HG03469 (cell line): ENCODE data around the gene SMIM7.
"Not testable (repeated sequence)": the region's sequence is repeated elsewhere in the genome, so short reads cannot be mapped to it uniquely, and the experiment has no call there.

Experiments
- ATAC-seq: cut with Tn5 transposase; IDR thresholded peaks from one replicate; pipeline ENCODE4 v1.9.1; 2021; ENCODE audit warnings: mild to moderate bottlenecking, moderate library complexity, moderate number of reproducible peaks; ENCODE audit not compliant: unreplicated experiment

SMIM7 gene

GRCh38 chr19:16655727-16656126 is 4.2 kb downstream of the SMIM7 start:
- ATAC-seq: no peak

- no peak for ATAC-seq
Measured at GRCh38 chr19:16654627-16655026, 5.3 kb downstream of the SMIM7 start.

DNA sequence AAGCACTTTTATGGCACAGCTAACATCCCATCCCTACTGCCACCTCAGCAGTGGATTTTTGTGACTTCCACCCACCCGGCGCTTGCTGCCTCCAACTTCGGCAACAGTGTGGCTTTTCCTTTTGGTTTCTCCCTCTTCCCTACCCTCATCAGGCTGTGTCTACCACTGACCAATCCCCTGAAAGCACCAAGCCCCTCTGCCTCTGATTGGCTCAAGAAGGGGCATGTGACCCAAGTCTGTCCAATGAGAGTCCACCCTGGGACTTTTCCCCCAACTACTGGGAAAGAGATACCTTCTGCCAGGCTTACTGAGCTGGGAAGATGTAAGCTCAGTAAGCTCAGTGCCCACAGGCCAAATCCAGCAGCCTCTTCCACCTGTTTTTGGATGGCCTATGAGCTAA is 5.8 kb downstream of the SMIM7 start:
- ATAC-seq: no peak

GRCh38 chr19:16652854-16653253 is 7.1 kb downstream of the SMIM7 start:
- no peak for ATAC-seq

GRCh38 chr19:16651421-16652188 is 8.3 kb downstream of the SMIM7 start:
- not testable (repeated sequence) for ATAC-seq

DNA sequence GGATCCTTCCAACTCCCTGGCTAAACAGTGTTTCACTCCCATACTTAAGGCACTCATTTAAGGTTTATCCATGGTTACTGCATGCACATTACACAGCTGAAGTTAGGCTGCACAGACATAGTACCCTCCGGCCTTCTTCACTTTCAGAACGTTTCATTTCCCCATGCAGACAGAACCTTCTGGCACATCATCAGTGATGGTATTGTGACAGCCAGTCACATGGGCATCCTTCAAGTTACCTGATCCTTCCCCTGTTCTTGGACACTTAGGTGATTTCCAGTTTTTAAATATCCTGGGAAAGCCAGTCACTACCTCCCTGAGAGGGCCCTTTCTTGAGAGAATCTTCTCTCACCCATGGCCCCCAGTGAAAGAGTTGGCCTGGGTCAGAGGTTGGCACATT is 9.1 kb downstream of the SMIM7 start:
- no peak for ATAC-seq

GRCh38 chr19:16649734-16650133 is 10.2 kb downstream of the SMIM7 start:
- ATAC-seq: no peak

DNA sequence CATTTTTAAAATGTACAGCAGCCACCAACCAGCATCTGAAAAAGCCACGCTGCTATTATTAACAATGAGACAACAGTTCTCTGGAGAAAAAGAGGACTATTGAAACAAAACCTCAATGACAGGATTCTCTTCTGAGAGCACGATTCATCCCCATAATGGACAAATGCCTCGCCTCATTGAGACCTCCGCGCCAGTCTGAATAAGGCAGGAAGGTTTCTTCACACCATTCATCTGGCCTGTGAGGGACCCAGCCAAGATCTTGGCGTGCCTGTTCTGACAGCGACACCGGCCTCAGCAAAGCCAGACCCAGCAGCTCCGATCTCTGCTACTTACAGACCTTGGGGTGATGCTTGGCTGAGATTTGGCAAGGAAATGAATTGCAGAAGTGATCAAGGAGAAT is 14.8 kb downstream of the SMIM7 start:
- no peak for ATAC-seq

GRCh38 chr19:16641695-16642094 is 18.2 kb downstream of the SMIM7 start:
- ATAC-seq: no peak

GRCh38 chr19:16640951-16641350 is 19.0 kb downstream of the SMIM7 start:
- no peak for ATAC-seq

DNA sequence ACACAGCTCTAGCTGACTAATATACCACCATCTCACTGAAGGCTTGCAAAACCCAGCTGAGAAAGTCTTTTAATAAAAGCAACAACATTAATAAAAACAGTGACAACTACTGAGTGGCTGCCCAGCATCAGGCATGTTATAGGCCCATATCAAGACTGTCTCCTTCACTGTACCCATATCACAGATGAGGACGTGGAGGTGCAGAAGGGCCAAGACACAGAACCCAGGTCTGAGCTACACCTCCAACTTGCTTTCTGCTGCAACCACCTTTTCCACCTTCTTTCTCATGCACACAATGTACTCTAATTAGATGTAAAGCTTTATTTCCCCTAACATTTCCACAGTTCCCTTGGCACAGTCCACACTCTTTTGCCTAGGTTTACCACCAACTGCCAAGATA is 21.3 kb downstream of the SMIM7 start:
- no peak for ATAC-seq

DNA sequence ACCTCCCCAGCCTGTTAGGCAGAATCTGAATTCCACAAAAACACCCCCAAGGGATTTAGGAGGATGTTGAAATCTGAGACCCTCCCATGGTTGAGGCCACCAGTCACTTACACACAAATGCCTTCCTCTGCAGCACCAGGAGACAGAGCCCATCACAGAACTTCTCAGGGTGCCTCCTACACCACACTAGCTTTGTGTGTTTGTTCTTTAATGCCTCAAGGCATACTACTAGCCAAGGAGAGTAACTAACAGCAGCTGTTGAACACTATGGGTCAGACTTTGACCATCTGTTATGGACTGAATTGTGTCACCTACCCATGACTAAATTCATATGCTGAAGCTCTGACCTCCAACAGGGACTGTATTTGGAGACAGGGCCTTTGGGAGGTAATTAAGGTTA is 22.4 kb downstream of the SMIM7 start:
- no peak for ATAC-seq

DNA sequence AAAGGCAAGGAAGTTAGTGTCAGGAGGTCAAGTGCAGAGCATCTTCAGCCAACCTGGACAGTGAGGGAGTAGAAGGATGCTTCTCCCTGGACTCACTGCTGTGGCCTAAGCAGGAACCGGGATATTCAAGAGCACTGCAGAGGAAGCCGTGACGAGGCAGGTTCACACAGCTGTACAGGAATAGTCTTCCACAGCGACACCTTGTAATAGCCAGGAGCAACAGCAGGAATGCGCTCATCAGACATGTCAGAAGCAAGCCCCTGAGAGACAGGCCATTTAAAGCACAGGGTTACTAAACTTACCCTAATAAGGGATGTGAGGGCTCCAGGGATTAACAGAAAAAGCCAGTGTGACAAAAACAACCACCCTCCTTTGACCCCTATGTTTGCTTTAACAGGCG is 28.5 kb downstream of the SMIM7 start:
- ATAC-seq: no peak

DNA sequence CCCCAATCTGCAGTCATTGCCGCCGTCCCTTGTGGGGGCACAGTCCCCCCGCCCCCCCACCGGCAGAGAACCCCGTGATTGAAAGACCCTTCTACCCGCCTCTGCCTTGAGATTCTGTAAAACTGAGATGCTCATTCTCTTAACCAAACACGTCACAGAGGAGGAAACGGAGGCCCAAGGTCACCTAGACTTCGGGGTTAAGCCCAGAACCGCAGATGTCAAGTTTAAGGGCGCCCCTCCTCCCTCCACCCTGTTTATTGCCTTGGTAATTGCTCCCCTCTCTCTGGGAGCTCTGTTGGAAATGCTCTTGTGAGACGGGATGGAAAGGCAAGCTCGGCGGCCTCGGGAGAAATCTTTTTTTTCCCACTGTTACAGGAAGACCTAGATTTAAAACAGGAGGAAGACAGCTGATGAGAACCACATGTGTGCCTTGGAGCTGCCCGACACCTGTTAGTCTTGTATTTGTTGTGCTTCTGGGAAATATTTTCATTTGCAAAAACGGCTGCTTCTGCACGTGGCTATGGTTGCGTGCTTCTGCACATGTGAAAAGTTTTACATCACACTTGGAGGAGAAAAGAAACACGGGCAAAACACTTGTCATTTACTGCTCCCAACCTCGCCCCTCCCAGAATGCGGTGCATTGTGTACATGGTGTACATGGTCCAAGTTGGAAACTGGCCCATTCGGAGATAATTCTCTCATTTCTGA is 30.8 kb downstream of the SMIM7 start:
- no peak for ATAC-seq

DNA sequence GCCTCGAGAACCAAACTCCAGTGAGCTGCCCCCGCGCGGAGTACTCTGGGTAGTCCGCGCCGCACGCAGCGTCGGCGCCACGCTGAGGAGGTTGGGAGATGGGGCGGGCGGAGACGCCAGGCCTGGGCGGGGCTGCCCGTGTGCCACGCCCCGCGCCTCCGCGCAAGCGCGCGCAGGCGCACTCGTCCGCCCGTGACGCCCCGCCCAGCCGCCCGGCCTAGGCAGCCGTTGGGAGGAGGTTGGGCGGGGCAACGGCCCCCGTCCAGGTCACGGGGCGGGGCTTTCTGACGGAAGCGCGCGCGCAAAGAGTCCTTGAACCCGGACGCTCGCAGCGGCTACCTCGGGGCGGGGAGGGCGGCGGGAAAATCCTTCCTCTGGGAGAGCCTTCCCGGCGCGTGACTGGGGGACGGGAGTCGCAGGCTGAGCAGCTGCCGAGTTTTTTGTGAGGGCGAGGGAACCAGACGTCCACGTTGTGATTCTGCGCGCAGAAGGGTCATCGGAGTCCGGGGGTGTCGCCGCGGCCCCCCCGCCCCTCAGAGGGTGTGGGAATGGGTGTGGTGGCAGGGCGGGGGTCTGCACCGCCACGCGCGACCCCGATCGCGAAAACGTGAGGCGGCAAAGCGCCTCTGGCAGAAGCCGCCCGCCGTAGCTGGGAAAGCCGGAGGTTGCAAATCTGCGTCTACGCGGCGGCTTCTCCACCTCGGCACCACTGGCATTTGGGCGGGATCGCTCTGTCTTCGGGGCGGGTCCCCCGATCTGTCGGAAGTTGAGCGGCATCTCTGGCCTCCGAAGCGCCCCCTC is 31.6 kb downstream of the SMIM7 start, which contains the start of gene MED26:
MED26 (minus strand) TSS at position 22 of the 801 bp plus-strand sequence. CDS start 261 bp downstream, outside the sequence.
- ATAC-seq: peak; percentile 74

DNA sequence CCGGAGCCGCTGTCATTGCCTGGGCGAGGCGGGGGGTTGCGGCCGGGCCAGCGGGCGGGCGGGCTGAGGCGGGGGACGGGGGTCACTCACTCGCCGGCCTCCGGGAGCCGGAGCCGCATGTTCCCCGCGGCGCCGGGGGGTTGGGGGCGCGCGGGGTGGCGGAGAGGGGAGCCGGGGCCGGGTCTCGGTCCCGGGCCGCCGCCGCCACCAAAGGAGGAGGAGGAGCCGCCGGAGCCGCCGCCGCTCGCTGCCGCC is 32.1 kb downstream of the SMIM7 start:
- ATAC-seq: no peak

DNA sequence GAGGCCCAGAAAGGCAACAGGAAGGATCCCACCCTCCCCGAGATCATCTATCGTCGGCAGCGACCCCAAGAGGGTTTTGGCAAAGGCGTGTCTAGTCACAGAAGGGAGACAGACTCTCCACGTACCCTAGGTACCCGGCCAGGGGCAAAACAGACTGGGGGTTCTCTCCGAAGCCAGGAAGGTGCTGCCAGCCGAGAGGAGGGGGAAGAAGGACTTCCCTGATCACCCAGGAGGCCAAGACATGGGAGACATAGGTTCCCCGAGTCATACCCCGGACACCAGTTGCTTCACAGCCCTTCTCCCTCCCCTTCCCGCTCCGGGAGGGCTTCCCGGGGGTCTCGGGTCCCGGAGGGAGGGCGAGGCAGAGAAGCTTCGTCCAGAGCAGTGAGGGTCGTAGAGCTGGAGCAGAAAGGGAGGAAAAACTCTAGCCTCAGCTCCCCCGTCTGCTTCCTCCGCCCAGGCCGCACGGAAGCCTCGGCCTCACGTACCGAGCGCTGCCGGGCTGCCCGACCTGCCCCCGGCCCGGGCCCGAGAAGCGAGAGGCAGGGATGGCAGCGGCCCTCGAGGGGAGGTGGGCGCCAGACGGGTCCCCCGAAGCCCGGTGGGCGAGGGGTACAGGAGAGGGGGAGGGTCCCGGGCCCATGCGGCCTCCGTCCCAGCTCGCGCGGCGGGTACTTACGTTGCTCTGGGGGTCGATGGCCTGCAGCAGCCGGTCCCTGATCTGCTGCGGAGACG is 32.6 kb downstream of the SMIM7 start:
- no peak for ATAC-seq

GRCh38 chr19:16626796-16627192 is 33.1 kb downstream of the SMIM7 start:
- no peak for ATAC-seq

DNA sequence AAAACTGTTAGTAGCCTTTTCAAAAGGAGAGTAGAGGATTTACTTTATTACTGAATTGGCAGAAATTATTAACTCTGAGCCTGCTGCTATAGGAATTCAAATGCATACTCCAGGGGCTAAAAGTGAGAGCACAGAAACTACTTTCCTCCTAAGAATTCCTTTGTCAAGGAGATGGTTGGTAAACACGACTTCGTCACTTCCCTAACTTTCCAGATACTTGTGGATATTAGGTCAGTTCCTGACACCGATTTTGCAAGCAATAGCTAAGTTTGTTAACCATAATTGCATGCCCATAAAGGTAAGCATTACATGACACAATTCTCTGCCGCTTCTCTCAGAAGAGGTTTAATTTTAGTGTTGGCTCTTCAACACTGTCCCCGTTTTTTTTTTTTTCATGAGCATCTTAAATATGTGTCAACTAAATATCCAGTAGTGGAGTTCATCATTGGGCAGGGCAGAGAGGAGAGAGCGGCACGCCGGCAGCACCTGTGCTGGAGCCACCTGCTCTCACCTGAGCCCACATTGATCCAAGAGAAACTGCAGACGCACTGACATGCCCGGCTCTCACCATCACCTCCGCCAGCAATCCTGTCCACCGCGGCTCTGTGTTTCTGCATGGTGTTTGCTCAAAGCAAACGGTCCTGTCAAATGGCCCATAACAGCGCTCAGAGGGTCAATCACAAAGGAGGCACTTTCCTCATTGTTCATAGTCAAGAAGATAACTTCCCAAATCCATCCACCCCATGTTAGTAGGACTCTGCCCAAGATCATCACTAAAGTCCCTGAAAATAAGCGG is 34.6 kb downstream of the SMIM7 start:
- no peak for ATAC-seq

- no peak for ATAC-seq
Measured at GRCh38 chr19:16624236-16624635, 35.7 kb downstream of the SMIM7 start.
